ENCODE data around the gene ADARB1. TPM values are rescaled to one million over a fixed set of nuclear protein-coding genes. Genes with fewer than 3 reads are reported as not detected.

ADARB1 gene
- polyA plus RNA-seq, 3 donors, result 0.40 to 2.6 (median 1.0) TPM

GRCh38 chr21:45250272-45250671, 175.9 kb downstream of the ADARB1 start:
- Mint-ChIP-seq H3K27me3 (ENCODE audit: low read depth in 3 of 3) (peaks cover 10 to 29% (median 15%) of the 10 kb centered on the region in 3 donors), H3K4me1 (no peaks in the 10 kb centered on the region), H3K36me3 (no peaks in the 10 kb centered on the region), H3K27ac (no peak overlapping the region), H3K9me3 (peaks cover 8 to 21% (median 13%) of the 10 kb centered on the region in 7 donors), H3K4me3 (no peak overlapping the region)
- H3K36me3 ChIP-seq (replicated peaks in 1 of 2; ENCODE audit: control insufficient read depth in 1 of 2, insufficient read depth in 2 of 2, low read length in 2 of 2), result no peaks in the 10 kb centered on the region
- no peaks in the 10 kb centered on the region for H3K9me3 ChIP-seq (replicated peaks in 1 of 2; ENCODE audit: control insufficient read depth in 1 of 2, insufficient read depth in 1 of 2, low read length in 2 of 2)
- DNase-seq, result no peak
- TF ChIP-seq, protein P1, sequence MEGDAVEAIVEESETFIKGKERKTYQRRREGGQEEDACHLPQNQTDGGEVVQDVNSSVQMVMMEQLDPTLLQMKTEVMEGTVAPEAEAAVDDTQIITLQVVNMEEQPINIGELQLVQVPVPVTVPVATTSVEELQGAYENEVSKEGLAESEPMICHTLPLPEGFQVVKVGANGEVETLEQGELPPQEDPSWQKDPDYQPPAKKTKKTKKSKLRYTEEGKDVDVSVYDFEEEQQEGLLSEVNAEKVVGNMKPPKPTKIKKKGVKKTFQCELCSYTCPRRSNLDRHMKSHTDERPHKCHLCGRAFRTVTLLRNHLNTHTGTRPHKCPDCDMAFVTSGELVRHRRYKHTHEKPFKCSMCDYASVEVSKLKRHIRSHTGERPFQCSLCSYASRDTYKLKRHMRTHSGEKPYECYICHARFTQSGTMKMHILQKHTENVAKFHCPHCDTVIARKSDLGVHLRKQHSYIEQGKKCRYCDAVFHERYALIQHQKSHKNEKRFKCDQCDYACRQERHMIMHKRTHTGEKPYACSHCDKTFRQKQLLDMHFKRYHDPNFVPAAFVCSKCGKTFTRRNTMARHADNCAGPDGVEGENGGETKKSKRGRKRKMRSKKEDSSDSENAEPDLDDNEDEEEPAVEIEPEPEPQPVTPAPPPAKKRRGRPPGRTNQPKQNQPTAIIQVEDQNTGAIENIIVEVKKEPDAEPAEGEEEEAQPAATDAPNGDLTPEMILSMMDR (IDR thresholded peaks at IDR 0.05), result no peak
- H3K27me3 ChIP-seq (ENCODE audit: control insufficient read depth in 2 of 2, insufficient read depth in 2 of 2, low read length in 2 of 2), result no peaks in the 10 kb centered on the region
- H3K4me3 ChIP-seq (replicated peaks in 1 of 3; ENCODE audit: low read depth in 2 of 3, low read length in 3 of 3), result no peak overlapping the region
- intact Hi-C loops (cut with micrococcal nuclease), result no loop called here
- H3K79me2 ChIP-seq (ENCODE audit: insufficient read depth, low read length), result no peaks in the 10 kb centered on the region
- no peak overlapping the region for H3K4me2 ChIP-seq (replicated peaks; ENCODE audit: extremely low read depth, low read length, poor library complexity, severe bottlenecking)
- no peaks in the 10 kb centered on the region for H3K4me1 ChIP-seq (ENCODE audit: control insufficient read depth in 1 of 2, insufficient read depth in 2 of 2, low read length in 2 of 2)
- 100% methylated on average over 2 of the region's 3 CpGs for WGBS (ENCODE audit: insufficient coverage)
- H3K9ac ChIP-seq (ENCODE audit: insufficient read depth, low read length, poor library complexity, severe bottlenecking), result no peak overlapping the region
- no peak overlapping the region for H2AFZ ChIP-seq (ENCODE audit: insufficient read depth, low read depth, low read length, poor library complexity, severe bottlenecking)
- H4K20me1 ChIP-seq (ENCODE audit: insufficient read depth, low read length), result no peaks in the 10 kb centered on the region
- H3K27ac ChIP-seq (ENCODE audit: low read depth in 1 of 2, low read length in 2 of 2), result no peak overlapping the region

GRCh38 chr21:45250914-45251634, 176.7 kb downstream of the ADARB1 start:
- Mint-ChIP-seq H3K27me3 (ENCODE audit: low read depth in 3 of 3) (peaks cover 13 to 29% (median 19%) of the 10 kb centered on the region in 3 donors), H3K27ac (no peak overlapping the region), H3K4me3 (no peak overlapping the region), H3K9me3 (peaks cover 8 to 21% (median 13%) of the 10 kb centered on the region in 7 donors), H3K36me3 (no peaks in the 10 kb centered on the region), H3K4me1 (no peaks in the 10 kb centered on the region)
- Histone ChIP-seq H3K9ac (ENCODE audit: insufficient read depth, low read length, poor library complexity, severe bottlenecking) (no peak overlapping the region), H3K27ac (ENCODE audit: low read depth in 1 of 2, low read length in 2 of 2) (no peak overlapping the region), H2AFZ (ENCODE audit: insufficient read depth, low read depth, low read length, poor library complexity, severe bottlenecking) (no peak overlapping the region), H3K4me2 (replicated peaks; ENCODE audit: extremely low read depth, low read length, poor library complexity, severe bottlenecking) (no peak overlapping the region), H3K79me2 (ENCODE audit: insufficient read depth, low read length) (no peaks in the 10 kb centered on the region), H3K4me3 (replicated peaks in 1 of 3; ENCODE audit: low read depth in 2 of 3, low read length in 3 of 3) (no peak overlapping the region), H3K9me3 (replicated peaks in 1 of 2; ENCODE audit: control insufficient read depth in 1 of 2, insufficient read depth in 1 of 2, low read length in 2 of 2) (no peaks in the 10 kb centered on the region), H3K36me3 (replicated peaks in 1 of 2; ENCODE audit: control insufficient read depth in 1 of 2, insufficient read depth in 2 of 2, low read length in 2 of 2) (no peaks in the 10 kb centered on the region), H4K20me1 (ENCODE audit: insufficient read depth, low read length) (no peaks in the 10 kb centered on the region), H3K27me3 (ENCODE audit: control insufficient read depth in 2 of 2, insufficient read depth in 2 of 2, low read length in 2 of 2) (no peaks in the 10 kb centered on the region), H3K4me1 (ENCODE audit: control insufficient read depth in 1 of 2, insufficient read depth in 2 of 2, low read length in 2 of 2) (no peaks in the 10 kb centered on the region)
- WGBS (ENCODE audit: insufficient coverage), result 88% methylated on average over 10 of the region's 14 CpGs
- DNase-seq, result no peak
- TF ChIP-seq, protein P1 (IDR thresholded peaks at IDR 0.05), result no peak
- intact Hi-C loops (cut with micrococcal nuclease), result no loop called here

All from CD14-positive monocyte (primary cell).